GM12878 (cell line): ENCODE measurements around the gene SLC38A3. TPM values are rescaled to one million over a fixed set of nuclear protein-coding genes. Genes with fewer than 3 reads are reported as not detected.

Experiments used
- ATAC-seq: fragments of 200-7000 bp; cut with Tn5 transposase; 3 replicates; pipeline ENCODE4 v1.9.1; 2020; ENCODE audit warnings: mild to moderate bottlenecking, moderate library complexity
- BruUV-seq: library from RNA; stranded (reverse); fragments of 400-500 nt; replicated peaks from 2 replicates; lab custom pipeline; 2021; lab: Mats Ljungman, UMichigan
- CTCF ChIA-PET: fragments of 300-600 bp; sonication (Branson Sonifier 250); formaldehyde crosslinking; extraction: SDS; loops from one replicate; lab custom pipeline; 2021; ENCODE audit warnings: inconsistent platforms; lab: Yijun Ruan, JAX
- POLR2A ChIA-PET: fragments of 350-600 bp; formaldehyde crosslinking; extraction: SDS; loops from one replicate; lab custom pipeline; 2021; ENCODE audit warnings: inconsistent platforms; lab: Charles Lee
- RAD21 ChIA-PET: fragments of 300-600 bp; sonication (Branson Sonifier 250); formaldehyde crosslinking; loops from one replicate; lab custom pipeline; 2023; ENCODE audit warnings: antibody characterized with exemption; ENCODE audit not compliant: unreplicated experiment; lab: Charles Lee
- SMC1A ChIA-PET: fragments of 300-600 bp; sonication (Branson Sonifier 250); formaldehyde crosslinking; loops from one replicate; lab custom pipeline; 2023; ENCODE audit not compliant: unreplicated experiment, uncharacterized antibody; lab: Charles Lee
- DNase-seq: peaks from one replicate; pipeline ENCODE4 v3.0.0-alpha.2; 2011; ENCODE audit warnings: low read depth, low spot score
- FAIRE-seq: peaks from 3 replicates; lab custom pipeline; 2011; peaks lifted over from hg19 to GRCh38; lab: Jason Lieb, UNC
- H2AFZ ChIP-seq: 2 replicates; pipeline ENCODE4 v1.6.0; 2011; ENCODE audit warnings: low read depth, low read length, control low read depth; ENCODE audit not compliant: control insufficient read depth
- H3K27ac ChIP-seq: 2 replicates; pipeline ENCODE4 v1.5.1; 2011; ENCODE audit warnings: control low read depth; ENCODE audit not compliant: control insufficient read depth, insufficient read depth
- H3K27me3 ChIP-seq, 2 experiments: replicated peaks in 1 of 2; 2 replicates each; pipeline versions ENCODE4 v1.6.0 to v1.6.1; 2011; ENCODE audit warnings: low read length in 1 of 2; ENCODE audit not compliant: control insufficient read depth in 2 of 2, insufficient read depth in 2 of 2
- H3K36me3 ChIP-seq, 2 experiments: 2 replicates each; pipeline ENCODE4 v1.5.1; 2011; ENCODE audit warnings: low read length in 1 of 2; ENCODE audit not compliant: control insufficient read depth in 2 of 2, insufficient read depth in 2 of 2
- H3K4me1 ChIP-seq: 2 replicates; pipeline ENCODE4 v1.6.1; 2011; ENCODE audit warnings: mild to moderate bottlenecking, low read length, moderate library complexity, mixed read lengths; ENCODE audit not compliant: control insufficient read depth, insufficient read depth
- H3K4me2 ChIP-seq: 2 replicates; pipeline ENCODE4 v1.6.0; 2011; ENCODE audit warnings: control low read depth; ENCODE audit not compliant: control insufficient read depth, insufficient read depth
- H3K4me3 ChIP-seq: fragments of 200-600 bp; sonication (generic); 2 replicates; pipeline ENCODE4 v1.5.1; 2016
- H3K79me2 ChIP-seq: 2 replicates; pipeline ENCODE4 v1.6.0; 2011; ENCODE audit warnings: low read length; ENCODE audit not compliant: control insufficient read depth, insufficient read depth
- H3K9ac ChIP-seq: 2 replicates; pipeline ENCODE4 v1.8.0; 2011; ENCODE audit warnings: low read length, control low read depth, mixed read lengths; ENCODE audit not compliant: control insufficient read depth, insufficient read depth
- H3K9me3 ChIP-seq: replicated peaks from 3 replicates; pipeline ENCODE4 v1.5.1; 2011; ENCODE audit warnings: mild to moderate bottlenecking, low read length; ENCODE audit not compliant: control insufficient read depth, insufficient read depth
- H4K20me1 ChIP-seq: 2 replicates; pipeline ENCODE4 v1.6.0; 2011; ENCODE audit not compliant: control insufficient read depth, insufficient read depth
- BRCA1 ChIP-seq: IDR thresholded peaks from 2 replicates; pipeline ENCODE4 v1.6.1; 2011; ENCODE audit warnings: low read depth, low read length, improper control_type of control experiment
- DPF2 ChIP-seq: fragments of 450-650 bp; IDR thresholded peaks from 2 replicates; pipeline ENCODE4 v1.6.1; 2017; ENCODE audit warnings: mild to moderate bottlenecking
- ESRRA ChIP-seq: IDR thresholded peaks from 2 replicates; pipeline ENCODE4 v1.6.1; 2012; ENCODE audit warnings: mild to moderate bottlenecking, low read length, improper control_type of control experiment
- EZH2 ChIP-seq: IDR thresholded peaks from 2 replicates; pipeline ENCODE4 v1.6.1; 2012; ENCODE audit warnings: low read depth, mild to moderate bottlenecking, control low read depth, inconsistent platforms, low read length, borderline replicate concordance; ENCODE audit not compliant: control insufficient read depth
- FOS ChIP-seq: IDR thresholded peaks from 3 replicates; pipeline ENCODE4 v1.6.1; 2011; ENCODE audit warnings: borderline replicate concordance; ENCODE audit not compliant: insufficient read length; ENCODE audit errors: extremely low read depth
- GABPA ChIP-seq: IDR thresholded peaks from 2 replicates; pipeline ENCODE4 v1.6.1; 2014; ENCODE audit warnings: antibody characterized with exemption, low read depth, mild to moderate bottlenecking, inconsistent platforms
- MXI1 ChIP-seq: fragments of 150-350 bp; IDR thresholded peaks from 2 replicates; pipeline ENCODE4 v1.6.1; 2011; ENCODE audit warnings: low read depth, mild to moderate bottlenecking, inconsistent platforms, low read length, improper control_type of control experiment
- TCF12 ChIP-seq: IDR thresholded peaks from 2 replicates; pipeline ENCODE4 v1.6.1; 2011; ENCODE audit warnings: low read depth, mild to moderate bottlenecking, low read length
- WGBS: methylation state at CpG from one replicate; pipeline ENCODE4 v1.1.6; 2016; ENCODE audit warnings: low lambda C conversion rate; ENCODE audit not compliant: insufficient replicate concordance, insufficient coverage; ENCODE audit errors: missing lambda C conversion rate; 5-methylcytosine and 5-hydroxymethylcytosine counted together
- in situ Hi-C: fragments of 300-500 bp; cut with MboI; formaldehyde crosslinking; loops from 9 replicates; pipeline ENCODE4 v1.14.3; 2018; ENCODE audit warnings: mixed read lengths
- intact Hi-C: fragments of 100-400 bp; cut with micrococcal nuclease; formaldehyde crosslinking; loops from one replicate; pipeline ENCODE4 v1.14.2; 2022; ENCODE audit not compliant: unreplicated experiment
- polyA plus RNA-seq, 11 experiments: library from polyadenylated mRNA; depleted of rRNA in 4 of 11; unstranded in 6 of 11; stranded (reverse) in 5 of 11; fragments of >200 nt; fragmentation: Nextera tagmentation in 4 of 11; fragmentation: Illumina TruSeq in 1 of 11; extraction: Ambion mirVana in 4 of 11; extraction: Trizol in 1 of 11; gene quantifications; 1 replicate in 1 of 11; 2 replicates in 10 of 11; pipeline versions ENCODE4 v1.2.1 to v1.2.3, GENCODE V29; 2011 to 2016; ENCODE audit warnings: inconsistent platforms in 2 of 11, missing spikeins in 2 of 11, low read depth in 1 of 11
- total RNA-seq, 4 experiments: library from RNA; depleted of rRNA in 3 of 4; stranded (reverse); fragments of >200 nt in 3 of 4; fragmentation: Illumina TruSeq in 1 of 4; extraction: Trizol in 1 of 4; gene quantifications; 2 replicates each; pipeline versions ENCODE4 v1.2.1 to v1.2.3, GENCODE V29; 2013 to 2021

The SLC38A3 gene
- total and polyA plus RNA-seq, 10 of the 15 experiments (the other 5 are each of a cell fraction or from before 2014, with no cell fraction given): 0.14 TPM; not detected in 9

GRCh38 chr3:50203809-50204803 is 965 bp upstream of the SLC38A3 start:
- Histone ChIP-seq H3K9me3 (no peaks in the 10 kb centered on the region), H3K4me3 (no peak overlapping the region), H3K27me3 (peaks cover 18 to 24% of the 10 kb centered on the region in 2 experiments), H3K4me1 (no peaks in the 10 kb centered on the region), H2AFZ (no peak overlapping the region)
- CTCF ChIA-PET: interaction anchor here (0.9 to 1.6 kb wide), 5 partner anchors 8 to 42 kb away, joined by 3 to 4 read pairs (median 4); partner anchors contain the start of gene GNAT1
- WGBS: 13% methylated on average over 12 of the region's 12 CpGs
- in situ Hi-C loops: no loop called here
- TF ChIP-seq EZH2 (0 out of 2 replicates have a peak, but pooled peaks have one; percentile 67), MXI1 (no peak)
- TF ChIP-seq, all 136 proteins: peak for 1
- Histone ChIP-seq H3K36me3 (no peaks in the 10 kb centered on the region), H3K27ac (no peak overlapping the region), H3K4me2 (no peak overlapping the region), H4K20me1 (no peaks in the 10 kb centered on the region), H3K79me2 (no peaks in the 10 kb centered on the region), H3K9ac (no peak overlapping the region)
- intact Hi-C loops: no loop called here
- DNase-seq (no peak), FAIRE-seq (no peak), ATAC-seq (no peak)
- POLR2A ChIA-PET: no interaction called here
- RAD21 ChIA-PET: no interaction called here
- no TSS peak for BruUV-seq
- SMC1A ChIA-PET: interaction anchor here (1.5 kb wide), 1 partner anchor 22 kb away, joined by 3 read pairs; no protein-coding TSS in a partner anchor

DNA sequence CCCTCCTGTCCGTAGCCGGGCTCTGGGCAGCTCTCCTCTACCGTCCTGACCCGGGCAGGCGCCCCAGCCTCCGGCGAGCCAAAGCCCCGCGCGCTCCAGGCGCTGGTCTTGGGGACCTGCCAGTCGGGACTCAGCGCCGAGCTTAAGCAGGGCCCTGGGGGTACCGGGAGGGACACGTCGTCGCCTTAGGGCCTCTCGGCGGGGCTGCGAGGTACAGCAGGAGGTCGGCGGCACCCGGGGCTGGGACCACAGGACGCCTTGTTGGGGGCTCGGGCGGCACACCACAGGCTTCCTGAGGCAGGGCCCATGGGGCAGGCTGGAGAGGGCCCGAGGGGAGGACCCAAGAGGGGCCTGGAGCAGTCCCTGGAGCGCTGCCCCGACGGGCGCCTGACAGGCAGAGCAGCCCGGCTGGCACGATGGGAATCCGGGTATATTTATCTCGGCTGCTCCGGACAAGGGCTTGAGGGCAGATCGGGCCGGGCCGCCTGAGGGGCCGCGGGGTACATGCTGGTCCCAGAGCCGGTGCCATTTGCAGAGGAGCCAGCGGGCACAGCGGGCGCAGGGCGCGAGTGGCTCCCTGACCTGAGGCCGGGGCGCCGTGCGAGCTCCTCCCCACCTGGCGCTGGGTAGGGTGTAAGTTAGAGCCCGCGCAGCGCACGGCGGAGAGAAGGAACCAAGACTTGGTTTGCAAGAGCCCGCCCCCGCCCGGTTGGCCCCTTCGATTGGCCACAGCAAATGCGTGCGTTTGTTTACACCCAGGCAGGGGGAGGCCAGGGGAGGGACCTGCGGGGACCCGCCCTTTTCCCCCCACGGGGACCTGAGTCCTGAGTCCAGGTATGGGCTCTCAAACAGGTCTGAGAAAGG is 574 bp downstream of the SLC38A3 start:
- DNase-seq: no peak
- CTCF ChIA-PET: no interaction called here
- in situ Hi-C loops (no loop called here), intact Hi-C loops (no loop called here)
- peak; percentile 58 for ATAC-seq
- no peak overlapping the region for H3K9ac ChIP-seq
- no peak overlapping the region for H3K4me2 ChIP-seq
- H3K36me3 ChIP-seq: no peaks in the 10 kb centered on the region
- H2AFZ ChIP-seq: no peak overlapping the region
- H3K27me3 ChIP-seq: peaks cover 18 to 24% of the 10 kb centered on the region in 2 experiments
- no peaks in the 10 kb centered on the region for H3K9me3 ChIP-seq
- POLR2A ChIA-PET: no interaction called here
- no peaks in the 10 kb centered on the region for H4K20me1 ChIP-seq
- BruUV-seq: no TSS peak
- no peaks in the 10 kb centered on the region for H3K4me1 ChIP-seq
- SMC1A ChIA-PET: no interaction called here
- H3K79me2 ChIP-seq: no peaks in the 10 kb centered on the region
- 15% methylated on average over 67 of the region's 67 CpGs for WGBS
- RAD21 ChIA-PET: no interaction called here
- no peak for FAIRE-seq
- H3K4me3 ChIP-seq: no peak overlapping the region
- H3K27ac ChIP-seq: no peak overlapping the region
- no peak for TF ChIP-seq TCF12
- TF ChIP-seq ESRRA: no peak
- no peak for TF ChIP-seq GABPA
- 0 out of 2 replicates have a peak, but pooled peaks have one; percentile 44 for TF ChIP-seq EZH2
- TF ChIP-seq BRCA1: no peak
- no peak for TF ChIP-seq FOS
- no peak for TF ChIP-seq DPF2
